Measurements from ENCODE around the gene CALN1.
"Not testable (repeated sequence)": the region's sequence is repeated elsewhere in the genome, so short reads cannot be mapped to it uniquely, and the experiment has no call there.

CALN1 gene

GRCh38 chr7:72412121-72412618 is at the start of gene CALN1:
CALN1 (minus strand) TSS chr7:72412338.
- DNase-seq, result not testable (repeated sequence)

DNA sequence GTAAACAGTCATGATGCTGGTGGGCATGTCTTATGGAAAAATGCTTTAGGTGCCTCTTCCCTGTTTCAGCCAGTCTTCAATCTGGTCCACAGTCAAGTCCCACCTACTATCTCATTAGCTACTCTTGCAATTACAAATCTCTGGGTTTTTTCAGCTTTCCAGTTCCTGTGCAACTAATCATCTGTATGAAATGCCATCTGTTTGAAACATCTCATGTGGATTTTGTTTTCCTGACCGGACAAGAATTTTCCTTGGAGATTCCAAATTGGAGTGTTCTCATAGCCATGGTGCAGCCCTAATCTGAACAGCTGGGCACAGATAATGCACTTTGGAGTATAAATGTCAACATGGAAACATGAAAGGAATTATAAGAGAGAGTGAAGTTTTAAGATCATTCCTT is 41.3 kb upstream of the CALN1 start:
- no peak for DNase-seq

DNA sequence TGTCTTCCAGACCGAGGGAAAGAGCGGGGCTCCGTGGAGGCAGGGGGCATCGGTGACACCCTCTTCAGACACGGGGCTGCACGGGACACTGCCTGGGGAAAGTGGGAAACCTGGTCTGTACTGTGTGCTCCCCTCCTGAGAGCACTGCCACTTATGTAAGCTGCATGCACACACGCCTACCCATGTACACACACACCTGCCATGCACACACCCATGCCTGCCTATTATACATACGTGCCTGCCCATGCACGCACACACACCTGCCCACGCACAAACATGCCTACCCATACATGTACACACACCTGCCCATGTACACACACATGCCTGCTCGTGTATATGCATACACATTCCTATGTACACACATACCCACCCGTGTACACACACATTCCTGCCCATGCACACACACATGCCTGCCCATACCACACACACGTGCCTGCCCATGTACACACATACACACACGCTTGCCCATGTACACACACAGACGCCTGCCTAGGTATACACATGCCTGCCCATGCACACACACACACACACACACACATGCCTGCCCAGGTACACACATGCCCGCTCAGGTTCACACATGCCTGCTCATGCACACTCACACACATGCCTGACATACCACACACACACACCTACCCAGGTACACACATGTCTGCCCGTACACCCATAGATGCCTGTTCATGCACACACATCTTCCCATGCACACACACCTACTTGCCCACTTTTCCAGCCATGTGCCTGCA is 35.5 kb upstream of the CALN1 start:
- no peak for DNase-seq

DNA sequence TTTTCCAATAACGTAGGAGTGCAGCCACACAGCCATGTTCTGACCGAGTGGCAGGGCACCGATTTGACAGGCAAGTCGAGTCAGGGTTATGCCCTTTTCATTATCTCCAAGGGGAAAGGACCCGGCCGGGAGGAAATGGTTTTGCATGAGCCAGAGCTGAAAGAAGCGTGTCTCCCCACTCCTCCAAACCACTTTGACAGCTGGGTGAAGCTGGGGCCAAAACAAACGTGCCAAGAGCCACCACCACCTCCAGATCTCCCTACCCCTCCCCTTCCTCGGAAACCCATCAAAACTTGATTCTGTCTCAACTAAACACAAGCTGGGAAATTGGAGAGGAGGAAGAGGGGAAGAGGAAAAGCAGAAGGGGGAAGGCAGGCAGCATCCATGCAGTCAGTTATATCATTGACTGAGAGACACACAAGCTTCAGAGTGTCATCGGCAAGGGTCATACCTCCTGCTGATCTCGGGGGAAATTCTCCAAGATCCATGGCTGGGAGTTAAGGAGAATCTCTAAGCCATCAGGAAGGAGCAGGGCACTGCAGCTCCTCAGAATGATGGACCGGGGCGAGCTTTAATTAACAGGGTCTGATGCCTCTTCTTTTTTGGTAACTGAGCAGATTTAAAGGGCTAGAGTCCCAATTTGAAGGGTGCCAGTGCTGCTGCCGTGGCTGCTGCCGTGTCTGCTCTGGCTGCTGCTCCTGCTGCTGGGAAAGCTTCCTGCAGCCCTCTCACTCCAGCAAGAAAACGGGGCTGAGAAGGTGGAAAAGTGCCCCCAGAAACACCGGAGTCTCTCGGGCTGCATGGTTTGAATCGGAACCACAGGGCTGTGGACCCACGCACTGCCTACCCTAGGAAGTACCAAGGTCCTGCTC is 34.7 kb upstream of the CALN1 start:
- no peak for DNase-seq

DNA sequence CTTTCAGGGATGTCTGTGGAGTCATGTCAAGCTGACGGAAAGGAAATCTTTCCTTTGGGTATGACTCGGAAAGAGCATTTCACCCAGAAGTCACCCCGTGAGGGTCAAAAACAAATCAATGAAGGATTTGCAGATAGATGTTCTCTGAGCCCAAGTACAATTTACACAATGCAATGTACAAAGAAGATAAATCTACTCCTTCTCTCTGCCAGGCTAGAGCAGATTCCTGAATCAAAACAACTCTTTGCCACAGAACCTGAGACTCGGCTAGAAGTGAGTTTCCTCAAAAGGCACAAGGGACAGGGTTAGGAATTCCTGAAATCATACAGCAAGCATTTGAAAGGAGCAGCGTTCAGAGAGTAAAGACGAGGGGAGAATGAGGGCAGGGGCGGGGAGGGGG is 34.0 kb upstream of the CALN1 start:
- no peak for DNase-seq

- no peak for DNase-seq
Observed at GRCh38 chr7:72445580-72445979, 33.4 kb upstream of the CALN1 start.

DNA sequence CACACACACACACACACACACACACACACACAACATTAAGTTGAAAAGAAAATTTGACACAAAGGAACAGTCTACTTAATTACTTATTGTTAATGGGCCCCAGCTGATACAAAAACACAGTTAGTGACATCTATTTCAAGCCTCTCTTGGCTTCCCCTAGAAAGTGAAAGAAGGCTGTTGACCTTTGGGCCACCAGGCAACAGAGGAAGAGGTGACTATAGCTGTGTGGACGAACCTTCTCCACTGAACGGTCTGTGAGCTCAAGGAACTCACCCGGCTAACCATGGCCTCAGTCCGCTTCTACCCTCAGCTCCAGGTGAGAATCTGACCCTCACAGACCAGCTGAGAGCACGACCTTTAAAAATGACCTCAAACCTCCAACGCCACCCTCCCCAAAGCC is 32.9 kb upstream of the CALN1 start:
- no peak for DNase-seq

GRCh38 chr7:72444026-72444776 is 32.1 kb upstream of the CALN1 start:
- no peak for DNase-seq

- DNase-seq, result no peak
Observed at GRCh38 chr7:72441791-72442190, 29.7 kb upstream of the CALN1 start.

GRCh38 chr7:72438491-72438890 is 26.4 kb upstream of the CALN1 start:
- no peak for DNase-seq

- no peak for DNase-seq
Observed at GRCh38 chr7:72437610-72438009, 25.5 kb upstream of the CALN1 start.

- DNase-seq, result no peak
Observed at GRCh38 chr7:72437061-72437585, 25.0 kb upstream of the CALN1 start.

GRCh38 chr7:72435925-72436480 is 23.9 kb upstream of the CALN1 start:
- DNase-seq, result no peak

DNA sequence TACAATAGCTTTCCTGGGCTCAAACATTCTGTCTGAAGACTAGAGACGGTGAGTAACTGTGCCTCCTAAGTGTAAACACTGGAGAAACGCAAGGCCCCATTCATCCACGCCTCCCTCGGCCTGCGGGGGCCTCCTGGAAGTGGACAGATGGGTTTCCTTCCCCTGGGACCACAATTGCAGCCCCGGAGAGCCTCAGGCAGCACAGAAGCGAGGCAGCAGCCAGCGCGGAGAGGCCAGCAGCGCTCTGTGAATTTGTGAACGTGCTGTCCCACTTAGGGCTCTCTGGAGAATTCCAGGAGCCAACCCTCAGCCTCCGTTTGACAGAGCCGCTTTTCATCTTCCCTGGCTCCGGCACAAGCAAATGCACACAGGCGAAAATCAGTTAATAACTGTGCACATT is 23.2 kb upstream of the CALN1 start:
- no peak for DNase-seq

DNA sequence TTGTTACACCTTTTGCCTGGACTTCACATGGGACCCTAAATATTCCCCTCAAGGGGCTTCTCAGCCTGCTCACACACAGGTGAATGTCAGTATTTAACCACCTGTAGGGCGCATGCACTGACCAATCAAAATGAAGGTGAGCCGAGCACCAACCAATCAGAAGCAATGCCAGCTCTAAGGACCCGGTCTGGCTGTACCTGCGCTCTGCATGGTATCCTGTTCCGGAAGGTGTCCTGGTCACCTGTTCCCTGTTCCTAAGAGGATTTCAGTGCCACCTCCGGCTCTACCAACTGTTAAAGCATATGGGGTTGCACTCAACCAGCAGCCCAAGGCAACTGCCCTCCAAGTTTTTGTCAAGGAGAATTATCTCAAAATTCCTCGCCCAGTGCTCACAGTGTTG is 18.4 kb upstream of the CALN1 start:
- DNase-seq, result no peak

- no peak for DNase-seq
Observed at GRCh38 chr7:72429316-72429715, 17.2 kb upstream of the CALN1 start.

DNA sequence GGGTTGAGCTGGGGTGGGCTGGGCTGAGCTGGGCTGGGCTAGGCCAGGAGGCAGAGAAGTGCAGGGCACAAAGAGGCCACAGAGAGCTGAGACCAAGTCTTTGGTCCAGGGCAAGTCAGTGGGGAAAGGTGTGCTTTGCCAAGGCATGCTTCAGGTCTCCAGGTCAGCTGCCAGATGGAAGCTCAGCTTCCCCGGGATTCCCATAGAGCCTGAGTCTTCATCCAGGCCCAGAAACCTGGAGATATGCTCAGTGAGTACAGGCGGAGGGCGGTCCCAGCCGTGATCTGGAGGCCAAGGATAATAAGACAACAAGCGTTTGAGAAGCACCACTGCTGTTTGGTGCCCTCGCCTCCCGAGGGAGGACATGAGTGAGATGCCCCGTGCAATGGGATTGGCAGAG is 4.7 kb upstream of the CALN1 start:
- DNase-seq, result no peak

DNA sequence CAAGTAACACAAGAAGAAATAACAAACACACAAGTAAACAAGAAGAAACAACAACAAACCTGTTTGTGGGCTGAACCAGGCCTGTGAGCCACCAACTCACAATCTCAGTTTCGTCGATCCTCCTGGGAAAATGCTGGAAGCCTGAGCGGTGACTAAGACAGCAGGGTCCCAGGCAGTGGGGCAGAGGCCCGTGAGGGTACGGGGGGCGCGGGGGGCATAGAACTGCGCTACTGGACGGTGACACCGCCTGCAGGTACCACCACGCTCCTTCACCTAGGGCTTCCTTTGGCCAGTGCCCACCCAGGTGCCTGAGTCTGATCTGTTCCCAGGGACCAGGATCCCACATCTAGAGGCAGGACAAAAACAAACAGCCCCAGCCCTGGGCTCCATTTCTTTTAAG is 3.4 kb upstream of the CALN1 start:
- no peak for DNase-seq

GRCh38 chr7:72413886-72414285 is 1.7 kb upstream of the CALN1 start:
- DNase-seq, result no peak

DNA sequence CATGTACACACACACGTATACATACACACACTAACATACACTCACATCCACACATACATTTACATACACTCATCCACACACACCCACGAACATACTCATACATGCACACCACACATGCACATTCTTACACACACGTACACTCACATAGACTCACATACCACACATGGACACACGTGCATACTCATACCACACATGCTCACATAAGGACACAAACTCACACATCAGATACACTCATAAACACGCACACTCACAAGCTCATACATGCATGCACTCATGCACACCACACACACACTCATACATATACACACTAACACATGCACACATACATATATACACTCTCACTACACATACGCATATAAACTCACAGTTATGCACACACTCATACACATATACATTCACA is 1.2 kb upstream of the CALN1 start:
- DNase-seq, result no peak

GRCh38 chr7:72411419-72411818 is 719 bp downstream of the CALN1 start:
- DNase-seq, result no peak

DNA sequence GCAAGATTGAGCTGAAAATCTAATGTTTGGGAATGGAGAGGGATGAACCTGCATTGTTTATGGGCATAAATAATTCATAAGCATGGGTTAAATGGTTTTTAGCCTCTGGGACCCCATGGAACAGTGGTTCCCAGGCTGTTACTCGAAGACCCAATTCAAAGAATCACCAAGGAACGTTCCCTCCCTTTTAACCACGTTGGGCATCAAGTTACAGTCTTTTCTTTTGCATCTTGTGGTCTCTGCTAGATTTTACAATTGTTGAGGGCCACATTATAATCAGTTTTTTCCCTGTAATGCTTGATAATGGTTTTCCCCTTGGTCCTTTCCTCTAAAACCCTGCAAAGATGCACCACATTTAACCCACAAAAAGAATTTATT is 2.5 kb downstream of the CALN1 start:
- no peak for DNase-seq
